Medulla oblongata (tissue), 1 donor: Measurements from ENCODE around the gene ZAP70.
"Not testable (repeated sequence)": the region's sequence is repeated elsewhere in the genome, so short reads cannot be mapped to it uniquely, and the experiment has no call there.

ENCODE experiments used
- DNase-seq: peaks from one replicate; pipeline ENCODE4 v3.0.0-alpha.2; 2015; ENCODE audit errors: extremely low spot score

The ZAP70 gene

GRCh38 chr2:97713296-97714083 is at the start of gene ZAP70:
Gene ZAP70, plus strand, starts transcription at chr2:97713576. Its CDS starts 10,461 bp downstream, at chr2:97724037.
- no peak for DNase-seq

GRCh38 chr2:97663626-97663961 is 49.8 kb upstream of the ZAP70 start:
- DNase-seq: no peak

GRCh38 chr2:97663962-97664635 is 49.3 kb upstream of the ZAP70 start, which contains the start of gene ACTR1B:
Gene ACTR1B, minus strand, starts transcription at chr2:97664044. Its CDS starts 154 bp downstream, at chr2:97663890.
- DNase-seq: peak; percentile 98

- peak; percentile 17 for DNase-seq
These were observed 48.8 kb upstream of the ZAP70 start for GRCh38 chr2:97664636-97664970.

GRCh38 chr2:97669448-97669847 is 43.9 kb upstream of the ZAP70 start, which contains the start of gene C2orf92:
Gene C2orf92, plus strand, starts transcription at chr2:97669713. Its CDS starts 76 bp downstream, at chr2:97669789.
- no peak for DNase-seq

- no peak for DNase-seq
These were observed 42.9 kb upstream of the ZAP70 start for GRCh38 chr2:97670471-97670870.

GRCh38 chr2:97671526-97671925 is 41.9 kb upstream of the ZAP70 start:
- no peak for DNase-seq

GRCh38 chr2:97672606-97673140 is 40.7 kb upstream of the ZAP70 start:
- DNase-seq: not testable (repeated sequence)

GRCh38 chr2:97673182-97673914 is 40.0 kb upstream of the ZAP70 start:
- no peak for DNase-seq

GRCh38 chr2:97673915-97674283 is 39.5 kb upstream of the ZAP70 start:
- no peak for DNase-seq

- no peak for DNase-seq
These were observed 37.8 kb upstream of the ZAP70 start for GRCh38 chr2:97675430-97676113.

GRCh38 chr2:97676620-97677019 is 36.8 kb upstream of the ZAP70 start:
- no peak for DNase-seq

- no peak for DNase-seq
These were observed 35.9 kb upstream of the ZAP70 start for GRCh38 chr2:97677480-97677879.

- DNase-seq: no peak
These were observed 35.1 kb upstream of the ZAP70 start for GRCh38 chr2:97678298-97678697.

- DNase-seq: not testable (repeated sequence)
These were observed 26.1 kb upstream of the ZAP70 start for GRCh38 chr2:97687235-97687634.

- no peak for DNase-seq
These were observed 25.1 kb upstream of the ZAP70 start for GRCh38 chr2:97688062-97688827.

- no peak for DNase-seq
These were observed 22.2 kb upstream of the ZAP70 start for GRCh38 chr2:97691166-97691565.

- DNase-seq: no peak
These were observed 19.9 kb upstream of the ZAP70 start for GRCh38 chr2:97693476-97693875.

GRCh38 chr2:97695744-97696143 is 17.6 kb upstream of the ZAP70 start:
- DNase-seq: no peak

- DNase-seq: peak; percentile 94
These were observed 15.8 kb upstream of the ZAP70 start for GRCh38 chr2:97697252-97698235.
